Activated B cell treated with CpG ODN at 0.5 μM for 24 hours (primary cell): ENCODE measurements around the gene TBL1X. TPM values are rescaled to one million over a fixed set of nuclear protein-coding genes. Genes with fewer than 3 reads are reported as not detected.
"Not testable (repeated sequence)": the region's sequence is repeated elsewhere in the genome, so short reads cannot be mapped to it uniquely, and the experiment has no call there.

Experiments
- ATAC-seq: fragments of 200-7000 bp; cut with Tn5 transposase; one replicate; pipeline ENCODE4 v1.10.0; 2021; ENCODE audit warnings: low read depth, mild to moderate bottlenecking, moderate library complexity
- CTCF ChIA-PET: fragments of 350-600 bp; sonication (Branson Sonifier 250); formaldehyde crosslinking; loops from one replicate; lab custom pipeline; 2021; ENCODE audit warnings: antibody characterized with exemption; lab: Charles Lee
- POLR2A ChIA-PET: fragments of 350-600 bp; sonication (Branson Sonifier 250); formaldehyde crosslinking; loops from one replicate; lab custom pipeline; 2021; ENCODE audit warnings: antibody characterized with exemption; lab: Charles Lee
- DNase-seq: peaks from one replicate; pipeline ENCODE4 v3.0.0; 2022
- H3K27ac Mint-ChIP-seq: one replicate; pipeline ENCODE4 v1.8.0; 2020; ENCODE audit warnings: mixed read lengths
- H3K27me3 Mint-ChIP-seq: one replicate; pipeline ENCODE4 v1.8.0; 2021; ENCODE audit warnings: mixed read lengths
- H3K36me3 Mint-ChIP-seq: one replicate; pipeline ENCODE4 v1.8.0; 2021; ENCODE audit warnings: low read depth, mixed read lengths
- H3K4me1 Mint-ChIP-seq: one replicate; pipeline ENCODE4 v1.8.0; 2021; ENCODE audit warnings: mixed read lengths
- H3K4me3 Mint-ChIP-seq: one replicate; pipeline ENCODE4 v1.8.0; 2020; ENCODE audit warnings: mild to moderate bottlenecking, mixed read lengths
- H3K9me3 Mint-ChIP-seq: one replicate; pipeline ENCODE4 v1.8.0; 2020; ENCODE audit warnings: mixed read lengths
- CTCF ChIP-seq: fragments of 200-600 bp; IDR thresholded peaks from one replicate; pipeline ENCODE4 v1.8.0; 2022; ENCODE audit warnings: antibody characterized with exemption, mild to moderate bottlenecking
- intact Hi-C: fragments of 100-400 bp; cut with micrococcal nuclease; formaldehyde crosslinking; loops from one replicate; pipeline ENCODE4 v1.15.1; 2024
- total RNA-seq: library from RNA; stranded (reverse); gene quantifications from 2 replicates; pipeline ENCODE4 v1.2.3, GENCODE V29; 2022

TBL1X gene
- total RNA-seq, 1 donor from 2014 or later, result 38.5 TPM

DNA sequence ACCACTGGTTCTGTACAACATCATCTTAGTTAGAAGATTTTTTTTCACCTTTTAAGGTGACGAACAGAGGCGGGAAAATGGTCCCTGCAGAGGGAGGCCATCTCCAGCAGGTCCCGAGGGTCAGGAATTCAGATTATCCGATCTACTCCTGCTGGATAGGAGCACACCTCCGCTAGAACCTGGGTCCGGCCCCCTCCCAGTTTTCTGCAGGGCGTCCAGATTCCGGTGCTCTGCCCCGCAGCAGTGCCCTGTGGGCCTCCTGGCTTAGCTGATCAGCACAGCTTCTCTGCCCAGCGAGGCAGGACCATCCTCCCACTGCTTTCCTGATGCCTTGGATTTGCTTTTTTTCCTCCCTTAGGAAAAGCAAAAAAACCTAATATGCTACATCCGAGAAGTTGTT is 2.3 kb downstream of the TBL1X start:
- Mint-ChIP-seq H3K27me3 (no peaks in the 10 kb centered on the region), H3K4me1 (peaks cover 45% of the 10 kb centered on the region), H3K27ac (no peak overlapping the region), H3K4me3 (no peak overlapping the region), H3K9me3 (no peaks in the 10 kb centered on the region), H3K36me3 (peaks cover 18% of the 10 kb centered on the region)
- ATAC-seq (no peak), DNase-seq (no peak)
- TF ChIP-seq CTCF, result no peak
- POLR2A ChIA-PET, result no interaction called here
- CTCF ChIA-PET, result no interaction called here
- intact Hi-C loops, result loop anchor here (5.0 kb wide), 1 partner anchor 145 kb away; no protein-coding TSS in a partner anchor

DNA sequence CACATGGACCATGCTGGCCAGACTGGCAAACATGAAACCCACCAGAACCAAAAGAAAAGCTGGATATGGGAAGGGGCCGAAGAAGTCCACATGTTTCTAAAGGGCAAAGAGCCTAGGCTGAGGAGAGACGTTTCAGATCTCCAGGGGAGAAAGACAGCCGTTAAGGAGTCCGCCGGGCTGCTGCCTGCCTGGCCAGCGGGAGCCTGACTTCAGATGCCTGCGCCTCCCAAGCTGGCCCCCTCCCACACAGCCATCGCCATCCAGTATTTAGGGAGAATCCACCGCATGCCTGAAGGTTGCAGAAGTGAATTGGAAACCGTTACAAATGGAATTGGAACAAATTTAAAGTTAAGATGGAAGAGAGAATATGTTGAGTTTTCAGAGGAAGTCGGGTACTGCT is 2.9 kb downstream of the TBL1X start:
- TF ChIP-seq CTCF, result no peak
- Mint-ChIP-seq H3K4me1 (peaks cover 39% of the 10 kb centered on the region), H3K4me3 (no peak overlapping the region), H3K9me3 (no peaks in the 10 kb centered on the region), H3K27me3 (no peaks in the 10 kb centered on the region), H3K36me3 (peaks cover 18% of the 10 kb centered on the region), H3K27ac (no peak overlapping the region)
- intact Hi-C loops, result loop anchor here (5.0 kb wide), 1 partner anchor 145 kb away; no protein-coding TSS in a partner anchor
- POLR2A ChIA-PET, result interaction anchor here (1.5 kb wide), 1 partner anchor 127 kb away, joined by 5 read pairs; no protein-coding TSS in a partner anchor
- DNase-seq (no peak), ATAC-seq (no peak)
- CTCF ChIA-PET, result no interaction called here

GRCh38 chrX:9471571-9471985 is 6.7 kb downstream of the TBL1X start:
- no peak for ATAC-seq

GRCh38 chrX:9473708-9474107 is 8.8 kb downstream of the TBL1X start:
- no peaks in the 10 kb centered on the region for H3K9me3 Mint-ChIP-seq
- intact Hi-C loops, result no loop called here
- no peak for TF ChIP-seq CTCF
- H3K27me3 Mint-ChIP-seq, result no peaks in the 10 kb centered on the region
- no peak overlapping the region for H3K4me3 Mint-ChIP-seq
- ATAC-seq (no peak), DNase-seq (no peak)
- H3K36me3 Mint-ChIP-seq, result peaks cover 25% of the 10 kb centered on the region
- CTCF ChIA-PET, result no interaction called here
- POLR2A ChIA-PET, result no interaction called here
- H3K4me1 Mint-ChIP-seq, result peaks cover 35% of the 10 kb centered on the region
- no peak overlapping the region for H3K27ac Mint-ChIP-seq

More at GRCh38 chrX:9471571-9471985, 6.7 kb downstream of the TBL1X start:
- CTCF ChIA-PET, result no interaction called here
- H3K27ac Mint-ChIP-seq, result no peak overlapping the region
- H3K9me3 Mint-ChIP-seq, result no peaks in the 10 kb centered on the region
- peaks cover 29% of the 10 kb centered on the region for H3K36me3 Mint-ChIP-seq
- no peaks in the 10 kb centered on the region for H3K27me3 Mint-ChIP-seq
- no peak for DNase-seq
- TF ChIP-seq CTCF, result no peak
- POLR2A ChIA-PET, result no interaction called here
- H3K4me1 Mint-ChIP-seq, result peaks cover 39% of the 10 kb centered on the region
- no peak overlapping the region for H3K4me3 Mint-ChIP-seq
- intact Hi-C loops, result no loop called here

- intact Hi-C loops, DNase-seq, H3K27me3 Mint-ChIP-seq, H3K27ac Mint-ChIP-seq, CTCF ChIA-PET, H3K4me3 Mint-ChIP-seq, ATAC-seq, H3K9me3 Mint-ChIP-seq: not testable (repeated sequence)
- peaks cover 20% of the 10 kb centered on the region for H3K36me3 Mint-ChIP-seq
- POLR2A ChIA-PET, result interaction anchor here (0.7 kb wide), 1 partner anchor 13 kb away, joined by 3 read pairs; no protein-coding TSS in a partner anchor
- H3K4me1 Mint-ChIP-seq, result peaks cover 35% of the 10 kb centered on the region
These were observed 10.6 kb downstream of the TBL1X start for GRCh38 chrX:9475417-9475816.

DNA sequence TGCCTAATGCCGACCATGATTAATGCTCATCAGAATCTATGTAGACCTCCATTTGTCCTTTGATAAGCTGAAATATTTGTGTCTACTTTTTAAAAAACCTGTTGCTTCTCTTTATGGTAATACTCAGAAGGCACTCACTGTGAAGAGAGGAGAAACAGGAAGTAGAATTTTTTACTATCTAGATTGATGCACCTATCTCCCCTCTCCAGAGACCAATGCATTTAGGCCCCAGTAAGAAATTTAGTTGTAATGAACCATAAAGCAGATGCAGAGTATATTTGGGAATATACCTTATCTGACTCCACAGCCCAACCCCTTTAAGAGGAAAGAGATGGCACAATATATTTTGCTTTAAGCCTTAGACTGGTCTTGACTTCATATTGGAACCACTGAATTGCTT is 11.1 kb downstream of the TBL1X start:
- POLR2A ChIA-PET, result no interaction called here
- DNase-seq (no peak), ATAC-seq (peak; percentile 82)
- CTCF ChIA-PET, result no interaction called here
- Mint-ChIP-seq H3K4me1 (peaks cover 35% of the 10 kb centered on the region), H3K4me3 (no peak overlapping the region), H3K9me3 (no peaks in the 10 kb centered on the region), H3K27ac (peak overlapping the region; percentile 1), H3K27me3 (no peaks in the 10 kb centered on the region), H3K36me3 (peaks cover 16% of the 10 kb centered on the region)
- intact Hi-C loops, result no loop called here
- TF ChIP-seq CTCF, result no peak
